Measurements from ENCODE around the gene MYO7A. TPM values are rescaled to one million over a fixed set of nuclear protein-coding genes. Genes with fewer than 3 reads are reported as not detected.

The MYO7A gene
- total RNA-seq, 1 donor, result 0.43 TPM

DNA sequence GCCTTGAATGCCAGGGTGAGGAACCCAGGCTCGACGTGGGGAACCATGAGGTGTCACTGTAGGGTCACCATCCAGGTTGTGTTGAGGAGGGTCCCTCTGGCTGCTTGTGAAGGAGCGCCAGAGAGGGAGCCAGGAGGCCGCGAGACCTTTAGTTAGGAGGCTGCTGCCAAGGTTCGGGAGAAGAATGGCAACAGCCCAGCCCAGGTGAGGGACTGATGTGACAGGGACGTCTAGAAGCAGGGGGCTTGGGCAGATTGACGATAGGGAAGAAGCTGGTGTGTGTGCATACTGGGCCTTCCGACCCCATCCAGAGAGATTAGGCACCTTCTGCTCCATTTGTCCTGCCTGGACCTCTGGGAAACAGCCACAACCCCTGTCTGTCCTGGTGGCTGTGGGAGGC lies 49.0 kb downstream of the MYO7A start:
- H3K4me3 ChIP-seq (ENCODE audit: low read depth, low read length), result no peak overlapping the region
- DNase-seq (ENCODE audit: low read depth), result no peak
- no peak for TF ChIP-seq CTCF (IDR thresholded peaks at IDR 0.05; ENCODE audit: insufficient read depth, low read depth, low read length)

- H3K4me3 ChIP-seq (ENCODE audit: low read depth, low read length), result no peak overlapping the region
- no peak for TF ChIP-seq CTCF (IDR thresholded peaks at IDR 0.05; ENCODE audit: insufficient read depth, low read depth, low read length)
- no peak for DNase-seq (ENCODE audit: low read depth)
These were observed 50.1 kb downstream of the MYO7A start for GRCh38 chr11:77178150-77178549.

- no peak overlapping the region for H3K4me3 ChIP-seq (ENCODE audit: low read depth, low read length)
- no peak for TF ChIP-seq CTCF (IDR thresholded peaks at IDR 0.05; ENCODE audit: insufficient read depth, low read depth, low read length)
- DNase-seq (ENCODE audit: low read depth), result no peak
These were observed 51.0 kb downstream of the MYO7A start for GRCh38 chr11:77179048-77179447.

- TF ChIP-seq CTCF (IDR thresholded peaks at IDR 0.05; ENCODE audit: insufficient read depth, low read depth, low read length), result no peak
- no peak for DNase-seq (ENCODE audit: low read depth)
- H3K4me3 ChIP-seq (ENCODE audit: low read depth, low read length), result no peak overlapping the region
These were observed 51.6 kb downstream of the MYO7A start for GRCh38 chr11:77179681-77180080.

DNA sequence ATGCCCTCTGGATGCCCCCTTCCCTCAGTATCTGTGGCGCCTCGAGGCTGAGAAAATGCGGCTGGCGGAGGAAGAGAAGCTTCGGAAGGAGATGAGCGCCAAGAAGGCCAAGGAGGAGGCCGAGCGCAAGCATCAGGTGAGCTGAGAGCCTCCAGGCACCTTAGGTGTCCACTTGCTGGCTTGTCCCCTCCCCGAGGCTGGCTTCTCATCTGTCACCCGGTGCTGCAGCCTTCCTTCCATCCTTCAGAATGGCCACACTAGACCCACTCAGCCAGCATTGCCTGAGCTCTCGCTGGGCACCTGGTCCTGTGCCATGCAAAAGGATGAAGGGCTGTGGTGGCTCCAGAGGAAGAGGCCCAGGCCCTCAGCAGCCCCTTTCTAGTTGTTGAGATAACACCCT lies 52.3 kb downstream of the MYO7A start:
- no peak overlapping the region for H3K4me3 ChIP-seq (ENCODE audit: low read depth, low read length)
- TF ChIP-seq CTCF (IDR thresholded peaks at IDR 0.05; ENCODE audit: insufficient read depth, low read depth, low read length), result no peak
- DNase-seq (ENCODE audit: low read depth), result no peak

GRCh38 chr11:77181226-77181625 lies 53.2 kb downstream of the MYO7A start:
- H3K4me3 ChIP-seq (ENCODE audit: low read depth, low read length), result no peak overlapping the region
- TF ChIP-seq CTCF (IDR thresholded peaks at IDR 0.05; ENCODE audit: insufficient read depth, low read depth, low read length), result no peak
- no peak for DNase-seq (ENCODE audit: low read depth)

- no peak for TF ChIP-seq CTCF (IDR thresholded peaks at IDR 0.05; ENCODE audit: insufficient read depth, low read depth, low read length)
- no peak overlapping the region for H3K4me3 ChIP-seq (ENCODE audit: low read depth, low read length)
- no peak for DNase-seq (ENCODE audit: low read depth)
These were observed 53.9 kb downstream of the MYO7A start for GRCh38 chr11:77181799-77182541.
